Panc1 (cell line): ENCODE data around the gene FOXP4. TPM values are rescaled to one million over a fixed set of nuclear protein-coding genes. Genes with fewer than 3 reads are reported as not detected.

Experiments used
- ATAC-seq: fragments of 200-7000 bp; cut with Tn5 transposase; 2 replicates; pipeline ENCODE4 v1.9.1; 2020; ENCODE audit warnings: mild to moderate bottlenecking, moderate library complexity
- BruUV-seq: library from RNA; stranded (reverse); fragments of 400-500 nt; replicated peaks from 2 replicates; lab custom pipeline; 2021; lab: Mats Ljungman, UMichigan
- CTCF ChIA-PET: fragments of 300-600 bp; sonication (Branson Sonifier 250); formaldehyde crosslinking; loops from one replicate; lab custom pipeline; 2022; ENCODE audit warnings: antibody characterized with exemption; lab: Charles Lee
- POLR2A ChIA-PET: fragments of 300-600 bp; sonication (Branson Sonifier 250); formaldehyde crosslinking; loops from one replicate; lab custom pipeline; 2022; ENCODE audit warnings: antibody characterized with exemption; lab: Charles Lee
- DNase-seq: peaks from one replicate; pipeline ENCODE4 v3.0.0-alpha.2; 2010; ENCODE audit warnings: low read depth, low spot score
- H3K27ac ChIP-seq: 2 replicates; pipeline ENCODE4 v1.5.1; 2011; ENCODE audit warnings: mild to moderate bottlenecking, low read length, inconsistent platforms
- H3K27me3 ChIP-seq: fragments of 200-500 bp; sonication (Bioruptor generic); 2 replicates; pipeline ENCODE4 v1.6.0; 2014; ENCODE audit warnings: low read length, inconsistent platforms; ENCODE audit not compliant: control insufficient read depth, insufficient read depth
- H3K36me3 ChIP-seq: fragments of 200-500 bp; sonication (Bioruptor generic); 2 replicates; pipeline ENCODE4 v1.5.1; 2014; ENCODE audit warnings: inconsistent platforms, mild to moderate bottlenecking, low read length, moderate library complexity; ENCODE audit not compliant: control insufficient read depth, insufficient read depth
- H3K4me1 ChIP-seq: 2 replicates; pipeline ENCODE4 v1.5.1; 2011; ENCODE audit warnings: inconsistent platforms, mild to moderate bottlenecking, low read length, moderate library complexity; ENCODE audit not compliant: control insufficient read depth, insufficient read depth
- H3K4me3 ChIP-seq, 2 experiments: 2 replicates each; pipeline ENCODE4 v1.5.1; 2011 to 2012; ENCODE audit warnings: low read depth in 2 of 2, low read length in 2 of 2, mild to moderate bottlenecking in 2 of 2, inconsistent platforms in 1 of 2, moderate library complexity in 1 of 2
- H3K9me3 ChIP-seq: fragments of 200-500 bp; sonication (Bioruptor generic); 2 replicates; pipeline ENCODE4 v1.5.1; 2014; ENCODE audit warnings: low read depth, mild to moderate bottlenecking, inconsistent platforms, low read length, moderate library complexity; ENCODE audit not compliant: control insufficient read depth, insufficient read depth
- CTCF ChIP-seq: fragments of 450-650 bp; IDR thresholded peaks from 2 replicates; pipeline ENCODE4 v1.5.1; 2017; ENCODE audit warnings: mild to moderate bottlenecking
- POLR2AphosphoS5 ChIP-seq: IDR thresholded peaks from 2 replicates; pipeline ENCODE4 v1.6.1; 2012; ENCODE audit warnings: mild to moderate bottlenecking, low read depth, low read length, moderate library complexity
- SIN3A ChIP-seq: IDR thresholded peaks from 2 replicates; pipeline ENCODE4 v1.6.1; 2012; ENCODE audit warnings: low read depth, mild to moderate bottlenecking, low read length, moderate library complexity, borderline replicate concordance; ENCODE audit not compliant: insufficient read depth
- TCF7L2 ChIP-seq: IDR thresholded peaks from 2 replicates; pipeline ENCODE4 v1.6.1; 2011; ENCODE audit warnings: mild to moderate bottlenecking, low read depth, low read length, inconsistent platforms
- in situ Hi-C: cut with HindIII; loops from 2 replicates; pipeline ENCODE4 v1.10.0; 2016; ENCODE audit warnings: low sequenced_read_pairs, low pct_unique_long_range_greater_than_20kb
- intact Hi-C: fragments of 100-400 bp; cut with micrococcal nuclease; formaldehyde crosslinking; loops from one replicate; pipeline ENCODE4 v1.10.0; 2022; ENCODE audit not compliant: unreplicated experiment
- total RNA-seq: library from RNA; stranded (reverse); gene quantifications from one replicate; pipeline ENCODE4 v1.2.1, GENCODE V29; 2021; ENCODE audit not compliant: unreplicated experiment
- TF ChIP-seq, protein P1 (sequence below), 2 experiments: IDR thresholded peaks; 2 replicates each; pipeline ENCODE4 v1.6.1; 2011 to 2012; ENCODE audit warnings: low read depth in 2 of 2, control low read depth in 1 of 2, low read length in 1 of 2, mild to moderate bottlenecking in 1 of 2, moderate library complexity in 1 of 2; ENCODE audit not compliant: insufficient read depth in 1 of 2

FOXP4 gene
- total RNA-seq, 1 experiment from 2014 or later = 30.4 TPM

- H3K4me3 ChIP-seq = no peak overlapping the region
Measured at GRCh38 chr6:41515995-41516394, 30.2 kb upstream of the FOXP4 start.

GRCh38 chr6:41518118-41518517 is 28.1 kb upstream of the FOXP4 start:
- Histone ChIP-seq H3K4me1 (no peaks in the 10 kb centered on the region), H3K27me3 (no peaks in the 10 kb centered on the region), H3K27ac (no peak overlapping the region), H3K36me3 (no peaks in the 10 kb centered on the region), H3K9me3 (no peaks in the 10 kb centered on the region), H3K4me3 (no peak overlapping the region)
- in situ Hi-C loops (no loop called here), intact Hi-C loops (no loop called here)
- POLR2A ChIA-PET = no interaction called here
- ATAC-seq = no peak
- CTCF ChIA-PET = no interaction called here
- DNase-seq = no peak
- TF ChIP-seq TCF7L2 = no peak
- TF ChIP-seq CTCF = no peak
- TF ChIP-seq SIN3A = no peak
- no peak for TF ChIP-seq POLR2AphosphoS5
- TF ChIP-seq, protein P1, sequence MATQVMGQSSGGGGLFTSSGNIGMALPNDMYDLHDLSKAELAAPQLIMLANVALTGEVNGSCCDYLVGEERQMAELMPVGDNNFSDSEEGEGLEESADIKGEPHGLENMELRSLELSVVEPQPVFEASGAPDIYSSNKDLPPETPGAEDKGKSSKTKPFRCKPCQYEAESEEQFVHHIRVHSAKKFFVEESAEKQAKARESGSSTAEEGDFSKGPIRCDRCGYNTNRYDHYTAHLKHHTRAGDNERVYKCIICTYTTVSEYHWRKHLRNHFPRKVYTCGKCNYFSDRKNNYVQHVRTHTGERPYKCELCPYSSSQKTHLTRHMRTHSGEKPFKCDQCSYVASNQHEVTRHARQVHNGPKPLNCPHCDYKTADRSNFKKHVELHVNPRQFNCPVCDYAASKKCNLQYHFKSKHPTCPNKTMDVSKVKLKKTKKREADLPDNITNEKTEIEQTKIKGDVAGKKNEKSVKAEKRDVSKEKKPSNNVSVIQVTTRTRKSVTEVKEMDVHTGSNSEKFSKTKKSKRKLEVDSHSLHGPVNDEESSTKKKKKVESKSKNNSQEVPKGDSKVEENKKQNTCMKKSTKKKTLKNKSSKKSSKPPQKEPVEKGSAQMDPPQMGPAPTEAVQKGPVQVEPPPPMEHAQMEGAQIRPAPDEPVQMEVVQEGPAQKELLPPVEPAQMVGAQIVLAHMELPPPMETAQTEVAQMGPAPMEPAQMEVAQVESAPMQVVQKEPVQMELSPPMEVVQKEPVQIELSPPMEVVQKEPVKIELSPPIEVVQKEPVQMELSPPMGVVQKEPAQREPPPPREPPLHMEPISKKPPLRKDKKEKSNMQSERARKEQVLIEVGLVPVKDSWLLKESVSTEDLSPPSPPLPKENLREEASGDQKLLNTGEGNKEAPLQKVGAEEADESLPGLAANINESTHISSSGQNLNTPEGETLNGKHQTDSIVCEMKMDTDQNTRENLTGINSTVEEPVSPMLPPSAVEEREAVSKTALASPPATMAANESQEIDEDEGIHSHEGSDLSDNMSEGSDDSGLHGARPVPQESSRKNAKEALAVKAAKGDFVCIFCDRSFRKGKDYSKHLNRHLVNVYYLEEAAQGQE (IDR thresholded peaks at IDR 0.05; ENCODE audit: insufficient read depth in 1 of 2, low read depth in 2 of 2, low read length in 1 of 2) = no peak
- no TSS peak for BruUV-seq

More at GRCh38 chr6:41515995-41516394, 30.2 kb upstream of the FOXP4 start:
- POLR2A ChIA-PET = interaction anchor here (0.7 kb wide), 1 partner anchor 232 kb away, joined by 5 read pairs; no protein-coding TSS in a partner anchor
- no peaks in the 10 kb centered on the region; the same call in 1 of the 2 replicates for H3K27me3 ChIP-seq
- no peaks in the 10 kb centered on the region for H3K36me3 ChIP-seq
- no peaks in the 10 kb centered on the region for H3K9me3 ChIP-seq
- no peaks in the 10 kb centered on the region for H3K4me1 ChIP-seq
- TF ChIP-seq, protein P1 (IDR thresholded peaks at IDR 0.05; ENCODE audit: insufficient read depth in 1 of 2, low read depth in 2 of 2, low read length in 1 of 2) = no peak
- no peak for TF ChIP-seq CTCF
- no peak for TF ChIP-seq TCF7L2
- no peak for TF ChIP-seq SIN3A
- no peak for TF ChIP-seq POLR2AphosphoS5
- CTCF ChIA-PET = interaction anchor here (0.6 kb wide), 1 partner anchor 64 kb away, joined by 3 read pairs; no protein-coding TSS in a partner anchor
- no peak for ATAC-seq
- intact Hi-C loops (no loop called here), in situ Hi-C loops (no loop called here)
- no peak for DNase-seq
- no TSS peak for BruUV-seq
- H3K27ac ChIP-seq = no peak overlapping the region
